Heart left ventricle (tissue), 16 donors: ENCODE results near the gene ZNF274. TPM values are rescaled to one million over a fixed set of nuclear protein-coding genes. Genes with fewer than 3 reads are reported as not detected.

Source experiments
- ATAC-seq, 4 donors: fragments of 200-7000 bp; cut with Tn5 transposase; one replicate each; pipeline ENCODE4 v1.9.1; 2020 to 2022; ENCODE audit warnings: moderate library complexity in 4 of 4, mild to moderate bottlenecking in 3 of 4, moderate number of reproducible peaks in 1 of 4
- DNase-seq, 5 donors: peaks; one replicate each; pipeline ENCODE4 v3.0.0-alpha.2; 2020
- H3K27ac ChIP-seq, 12 donors: fragments of 200-600 bp; sonication (generic) in 4 of 12; one replicate each; pipeline versions ENCODE4 v1.5.0 to v1.8.0; 2016 to 2022; ENCODE audit warnings: mild to moderate bottlenecking in 2 of 12
- H3K27me3 ChIP-seq, 9 donors: fragments of 200-600 bp; sonication (generic) in 2 of 9; one replicate each; pipeline versions ENCODE4 v1.5.1 to v1.8.0; 2016 to 2022; ENCODE audit warnings: mild to moderate bottlenecking in 3 of 9
- H3K36me3 ChIP-seq, 9 donors: fragments of 200-600 bp; sonication (generic) in 2 of 9; one replicate each; pipeline versions ENCODE4 v1.5.0 to v1.8.0; 2018 to 2022; ENCODE audit warnings: mild to moderate bottlenecking in 2 of 9
- H3K4me1 ChIP-seq, 12 donors: fragments of 200-600 bp; sonication (generic) in 4 of 12; one replicate each; pipeline versions ENCODE4 v1.5.0 to v1.8.0; 2016 to 2022; ENCODE audit warnings: mild to moderate bottlenecking in 3 of 12
- H3K4me3 ChIP-seq, 12 donors: fragments of 200-600 bp; sonication (generic) in 4 of 12; one replicate each; pipeline versions ENCODE4 v1.5.0 to v1.8.0; 2017 to 2022; ENCODE audit warnings: mild to moderate bottlenecking in 9 of 12, moderate library complexity in 4 of 12
- H3K9me3 ChIP-seq, 12 donors: fragments of 200-600 bp; sonication (generic) in 4 of 12; one replicate each; pipeline versions ENCODE4 v1.5.0 to v1.8.0; 2016 to 2022; ENCODE audit warnings: mild to moderate bottlenecking in 1 of 12
- CTCF ChIP-seq, 12 donors: fragments of 200-600 bp; sonication (generic) in 4 of 12; IDR thresholded peaks; one replicate each; pipeline versions ENCODE4 v1.5.0 to v1.8.0; 2018 to 2022; ENCODE audit warnings: antibody characterized with exemption in 12 of 12, mild to moderate bottlenecking in 5 of 12
- POLR2A ChIP-seq, 2 donors: fragments of 450-650 bp; IDR thresholded peaks; one replicate each; pipeline ENCODE4 v1.6.1; 2017; ENCODE audit warnings: antibody characterized with exemption in 2 of 2, mild to moderate bottlenecking in 2 of 2, moderate library complexity in 2 of 2
- WGBS, 4 donors: extraction: QIAGEN DNeasy Blood & Tissue Kit in 2 of 4; methylation state at CpG; one replicate each; pipeline versions ENCODE4 v1.1.5 to v1.1.7; 2013 to 2018; 5-methylcytosine and 5-hydroxymethylcytosine counted together
- intact Hi-C, 10 donors: fragments of 100-400 bp; cut with DNase I; formaldehyde crosslinking; loops; one replicate each; pipeline versions ENCODE4 v1.11.1 to v1.14.2; 2022
- polyA plus RNA-seq, 2 donors: library from polyadenylated mRNA; stranded (reverse); fragments of 200-250 nt; gene quantifications; one replicate each; pipeline ENCODE4 v1.2.3, GENCODE V29; 2013
- total RNA-seq, 9 donors: library from RNA; depleted of rRNA in 2 of 9; stranded (reverse); fragments of >200 nt in 2 of 9; fragmentation: NEBNext Ultra II Directional in 3 of 9; extraction: Animal tissue kit (Norgen Biotek cat#: 25700) in 3 of 9; gene quantifications; one replicate each; pipeline versions ENCODE4 v1.1.0 to v1.2.4, GENCODE V29; 2016 to 2023
- donor health status: ischemic (EF 13 %, LVEDD 7.1; RV severe dilation, severe dysfunction).
- donor health status: healthy with polysubstance abuse.
- donor health status: DM: no; HTN: yes; CAD: no.
- donor health status: DM: no; HTN: no; CAD: no.
- donor health status: ischemic (EF 25% LVEDD 6.9; RV normal size, moderate dysfunction).
- donor health status: ischemic (EF 25% LVEDD 5.7; RV mildly dilated, moderate dysfunction).
- donor health status: healthy.
- donor health status: DM: yes; HTN: yes; CAD: no.
- donor health status: ischemic (EF 35%, LVEDD 5.7; RV mildly dilated, moderate dysfunction).
- donor health status: nonischemic (EF 11% LVEDD 7.7; RV severe dilation, severe dysfunction).
- donor health status: DM: yes; HTN: yes; CAD: no.
- donor health status: PGD.
- donor health status: ischemic (EF 29% LVEDD 5.4; RV normal size, mild dysfunction).
- donor health status: nonischemic (EF 23%, LVEDD 6.1; RV moderate dilation, normal function).

ZNF274 gene
- total and polyA plus RNA-seq, 11 donors = 8.1 to 37.9 (median 21.8) TPM

GRCh38 chr19:58150328-58150921, 32.4 kb upstream of the ZNF274 start, which contains the start of gene ZNF329:
Gene ZNF329, minus strand, starts transcription at chr19:58150789. Its CDS starts 21,286 bp downstream, at chr19:58129503.
- ATAC-seq = peak; percentile 72 to 85 (median 80)
- peak in 2 of 12 donors; percentile 16 to 18 for TF ChIP-seq CTCF (IDR thresholded peaks at IDR 0.05)
- peak in 1 of 2 donors; percentile 70 for TF ChIP-seq POLR2A (IDR thresholded peaks at IDR 0.05)
- Histone ChIP-seq H3K27ac (peak within 1 kb of the TSS; percentile 31 to 93 (median 87)), H3K27me3 (no peaks in the 10 kb centered on the region), H3K36me3 (peaks cover 0 to 6% (median 0%) of the 10 kb centered on the region in 9 donors), H3K4me1 (peaks cover 0 to 49% (median 24%) of the 10 kb centered on the region in 12 donors), H3K9me3 (peaks cover 0 to 25% (median 9%) of the 10 kb centered on the region in 12 donors), H3K4me3 (peak within 1 kb of the TSS; percentile 57 to 99 (median 92))
- 0 to 1% (median 0%) methylated on average over 32 to 62 of the region's 62 CpGs for WGBS, 4 donors
- DNase-seq = peak; percentile 88 to 95 (median 91)
- intact Hi-C loops = loop anchor here in 9 of 10 donors (1.0 to 10.0 kb wide), 12 partner anchors 52 to 1048 kb away; partner anchors contain the start of genes ZNF776 (in 3 of the 9), ZSCAN18 (in 2 of the 9), ZNF17 (in 1 of the 9) and ZNF256 (in 1 of the 9)

- Histone ChIP-seq H3K36me3 (no peaks in the 10 kb centered on the region), H3K27me3 (no peaks in the 10 kb centered on the region), H3K9me3 (peaks cover 0 to 14% (median 0%) of the 10 kb centered on the region in 12 donors), H3K4me3 (peak overlapping the region in 3 of 12 donors; percentile 74 to 97 (median 91)), H3K4me1 (peaks cover 0 to 50% (median 26%) of the 10 kb centered on the region in 12 donors), H3K27ac (no peak overlapping the region)
- no peak for TF ChIP-seq CTCF (IDR thresholded peaks at IDR 0.05)
- no peak for TF ChIP-seq POLR2A (IDR thresholded peaks at IDR 0.05)
- DNase-seq (no peak), ATAC-seq (no peak)
- intact Hi-C loops = loop anchor here in 9 of 10 donors (5.0 to 10.0 kb wide), 10 partner anchors 56 to 1051 kb away; partner anchors contain the start of genes ZNF776 (in 3 of the 9), ZNF17 (in 1 of the 9), ZNF256 (in 1 of the 9) and ZNF416 (in 1 of the 9)
- 93 to 98% (median 95%) methylated on average over 2 of the region's 2 CpGs for WGBS, 4 donors
Measured at GRCh38 chr19:58153386-58153785, 29.5 kb upstream of the ZNF274 start.

GRCh38 chr19:58154287-58154678, 28.6 kb upstream of the ZNF274 start:
- H3K4me1 ChIP-seq = peaks cover 0 to 48% (median 26%) of the 10 kb centered on the region in 12 donors
- no peak for TF ChIP-seq CTCF (IDR thresholded peaks at IDR 0.05)
- TF ChIP-seq POLR2A (IDR thresholded peaks at IDR 0.05) = no peak
- H3K27ac ChIP-seq = peak overlapping the region; percentile 73 to 97 (median 93)
- peak in 4 of 5 donors; percentile 35 to 77 (median 54) for DNase-seq
- H3K27me3 ChIP-seq = no peaks in the 10 kb centered on the region
- intact Hi-C loops = loop anchor here in 9 of 10 donors (2.0 to 10.0 kb wide), 12 partner anchors 57 to 1052 kb away; partner anchors contain the start of genes ZNF776 (in 3 of the 9), ZNF17 (in 1 of the 9), ZNF256 (in 1 of the 9) and ZNF416 (in 1 of the 9)
- no peaks in the 10 kb centered on the region for H3K36me3 ChIP-seq
- peak in 2 of 4 donors; percentile 13 to 45 for ATAC-seq
- peaks cover 0 to 5% (median 0%) of the 10 kb centered on the region in 12 donors for H3K9me3 ChIP-seq
- WGBS, 4 donors = 3 to 7% (median 6%) methylated on average over 12 of the region's 12 CpGs
- peak overlapping the region; percentile 70 to 99 (median 90) for H3K4me3 ChIP-seq
